HG02938 (cell line): ENCODE data around the gene KIAA1217.

Experiments
- ATAC-seq: cut with Tn5 transposase; IDR thresholded peaks from one replicate; pipeline ENCODE4 v1.9.1; 2021; ENCODE audit warnings: mild to moderate bottlenecking, moderate library complexity; ENCODE audit not compliant: unreplicated experiment

The KIAA1217 gene

GRCh38 chr10:24394461-24395190 lies 185.7 kb downstream of the KIAA1217 start:
- peak; percentile 70 for ATAC-seq

DNA sequence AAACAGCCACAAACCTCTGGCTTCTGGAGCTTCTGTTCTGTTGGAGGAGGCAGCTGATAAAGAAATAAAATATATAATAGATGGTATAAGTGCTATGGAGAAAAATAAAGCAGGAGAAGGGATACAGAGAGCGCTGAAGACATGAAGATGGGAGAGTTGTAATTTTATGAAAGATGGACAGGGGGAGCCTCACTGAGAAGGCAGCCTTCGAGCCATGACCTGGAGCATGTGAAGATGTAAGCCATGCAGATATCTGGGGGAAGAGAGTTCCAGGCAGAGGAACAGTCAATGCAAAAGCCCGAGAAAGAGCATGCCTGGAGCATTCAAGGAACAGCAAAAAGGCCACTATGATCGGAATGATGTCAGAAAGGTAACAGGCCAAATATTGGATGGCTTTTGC lies 187.5 kb downstream of the KIAA1217 start:
- no peak for ATAC-seq

DNA sequence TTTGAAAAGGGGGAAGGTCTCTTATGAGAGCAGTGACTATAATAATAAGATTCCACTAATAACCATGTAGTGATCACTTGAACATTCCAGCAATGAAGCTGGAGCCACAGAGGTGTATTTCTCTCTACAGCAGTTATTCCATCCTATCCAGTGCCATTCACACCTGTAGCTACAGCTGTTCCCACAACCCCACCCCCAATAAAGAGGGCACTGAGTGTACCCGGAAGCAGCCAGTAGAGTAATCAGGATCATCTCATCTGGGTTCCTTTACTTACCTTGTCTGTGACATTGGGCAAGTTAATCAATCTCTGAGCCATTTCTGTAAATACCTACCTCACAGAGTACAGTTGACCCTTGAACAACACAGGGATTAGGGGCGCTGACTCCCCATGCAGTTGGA lies 188.7 kb downstream of the KIAA1217 start:
- no peak for ATAC-seq

- no peak for ATAC-seq
These were observed 195.6 kb downstream of the KIAA1217 start for GRCh38 chr10:24404567-24404966.

GRCh38 chr10:24405635-24406034 lies 196.7 kb downstream of the KIAA1217 start:
- ATAC-seq: no peak

DNA sequence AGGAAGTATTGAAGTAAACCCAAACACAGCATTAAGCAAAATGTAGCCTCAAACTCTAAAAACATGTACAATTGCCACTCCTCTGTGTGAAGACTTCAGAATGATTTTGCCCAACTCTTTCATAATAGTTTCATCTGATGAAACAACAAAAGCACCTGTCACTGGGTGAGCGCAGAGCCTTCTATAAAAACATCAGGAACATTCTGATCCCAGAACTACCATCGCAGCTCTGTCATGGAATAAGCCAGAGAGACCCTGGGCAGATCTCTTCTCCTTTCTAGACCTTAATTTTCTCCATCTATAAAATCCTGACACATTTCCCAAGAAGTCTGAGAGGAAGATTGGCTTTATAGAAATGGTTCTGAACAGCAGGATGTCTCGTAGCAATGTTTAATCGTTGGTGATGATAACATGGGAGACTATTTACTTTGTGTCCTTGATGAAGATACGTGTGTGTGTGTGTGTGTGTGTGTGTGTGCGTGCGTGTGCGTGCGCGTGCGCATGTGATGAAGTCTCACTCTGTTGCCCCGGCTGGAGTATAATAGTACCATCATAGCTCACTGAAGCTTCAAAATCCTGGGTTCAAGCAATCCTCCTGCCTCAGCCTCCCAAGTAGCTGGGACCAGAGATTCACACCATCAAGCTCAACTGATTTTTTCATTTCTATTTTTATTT lies 198.0 kb downstream of the KIAA1217 start:
- no peak for ATAC-seq

GRCh38 chr10:24407928-24408327 lies 199.0 kb downstream of the KIAA1217 start:
- no peak for ATAC-seq

DNA sequence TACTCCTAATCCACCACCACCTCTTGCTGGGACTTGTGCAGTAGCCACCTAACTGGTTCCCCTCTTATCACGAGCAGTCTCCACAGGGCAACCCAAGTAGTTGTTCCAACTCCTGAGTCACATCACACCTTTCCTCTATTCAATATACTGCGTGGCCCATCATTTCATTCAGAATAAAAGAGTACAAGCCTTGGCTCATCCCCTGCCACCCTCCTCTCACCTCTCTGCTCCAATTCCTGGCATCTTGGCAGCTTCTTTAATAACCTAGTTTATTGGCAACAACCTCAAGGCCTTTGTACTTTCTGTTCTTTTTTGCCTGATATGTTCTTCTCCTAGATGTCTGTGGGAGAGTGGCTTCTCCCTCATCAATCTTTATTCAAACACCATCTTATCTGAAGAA lies 199.4 kb downstream of the KIAA1217 start:
- no peak for ATAC-seq

DNA sequence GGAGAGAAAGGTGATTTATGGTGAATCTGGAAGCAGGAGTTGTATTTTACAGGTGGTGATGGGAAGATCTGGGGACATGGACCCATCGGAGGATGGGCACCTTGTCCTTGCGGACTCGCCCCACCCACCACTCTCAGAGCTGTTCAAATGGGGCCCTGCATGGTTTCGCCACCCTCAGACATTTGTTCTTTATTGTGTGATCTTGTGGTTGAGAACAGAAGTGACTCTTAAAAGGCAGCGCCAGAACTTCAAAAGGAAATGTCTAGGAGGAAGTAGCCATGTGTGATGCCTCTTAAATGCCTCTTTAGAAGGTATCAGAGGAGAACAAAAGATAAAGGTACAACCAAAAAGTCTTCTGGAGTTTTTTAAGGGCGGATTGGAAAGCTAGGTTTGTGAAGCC lies 205.7 kb downstream of the KIAA1217 start:
- no peak for ATAC-seq

GRCh38 chr10:24415455-24416125 lies 206.7 kb downstream of the KIAA1217 start:
- ATAC-seq: no peak

GRCh38 chr10:24416248-24416647 lies 207.3 kb downstream of the KIAA1217 start:
- no peak for ATAC-seq

GRCh38 chr10:24417053-24417452 lies 208.1 kb downstream of the KIAA1217 start:
- ATAC-seq: no peak

DNA sequence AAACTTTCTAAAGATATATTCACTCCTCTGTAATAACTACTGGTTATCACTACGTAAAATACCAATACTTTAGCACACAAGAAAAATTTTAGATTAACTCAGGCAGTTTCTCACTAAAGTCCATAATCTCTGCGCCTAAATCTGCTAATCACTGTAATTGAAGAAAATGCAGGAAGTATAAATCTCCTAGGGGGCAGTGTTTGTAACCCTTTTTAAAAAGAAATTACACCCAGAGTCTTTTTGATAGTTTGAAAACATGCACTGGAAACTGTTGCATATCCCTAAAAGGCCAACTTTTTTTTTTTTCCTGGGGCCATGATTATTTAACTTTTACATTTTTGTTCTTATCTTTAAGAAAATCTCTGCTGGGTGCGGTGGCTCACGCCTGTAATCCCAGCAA lies 209.6 kb downstream of the KIAA1217 start:
- no peak for ATAC-seq

- no peak for ATAC-seq
These were observed 210.1 kb downstream of the KIAA1217 start for GRCh38 chr10:24419066-24419465.

GRCh38 chr10:24425151-24425550 lies 216.2 kb downstream of the KIAA1217 start:
- no peak for ATAC-seq

GRCh38 chr10:24427678-24428409 lies 218.9 kb downstream of the KIAA1217 start:
- no peak for ATAC-seq

- no peak for ATAC-seq
These were observed 219.5 kb downstream of the KIAA1217 start for GRCh38 chr10:24428410-24428782.

DNA sequence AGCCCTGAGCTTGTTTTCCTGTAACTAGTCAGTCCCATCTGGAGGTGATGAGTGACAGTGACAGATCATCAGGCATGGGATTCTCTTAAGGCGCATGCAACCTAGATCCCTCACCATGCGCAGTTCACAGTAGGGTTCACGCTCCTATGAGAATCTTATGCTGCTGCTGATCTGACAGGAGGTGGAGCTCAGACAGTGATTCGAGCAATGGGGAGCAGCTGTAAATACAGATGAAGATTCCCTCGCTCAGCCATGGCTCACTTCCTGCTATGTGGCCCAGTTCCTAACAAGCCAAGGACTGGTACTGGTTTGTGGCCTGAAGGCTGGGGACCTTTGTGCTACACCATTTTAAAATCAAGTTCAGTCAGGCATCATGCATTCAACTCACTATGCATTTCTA lies 221.7 kb downstream of the KIAA1217 start:
- ATAC-seq: no peak

DNA sequence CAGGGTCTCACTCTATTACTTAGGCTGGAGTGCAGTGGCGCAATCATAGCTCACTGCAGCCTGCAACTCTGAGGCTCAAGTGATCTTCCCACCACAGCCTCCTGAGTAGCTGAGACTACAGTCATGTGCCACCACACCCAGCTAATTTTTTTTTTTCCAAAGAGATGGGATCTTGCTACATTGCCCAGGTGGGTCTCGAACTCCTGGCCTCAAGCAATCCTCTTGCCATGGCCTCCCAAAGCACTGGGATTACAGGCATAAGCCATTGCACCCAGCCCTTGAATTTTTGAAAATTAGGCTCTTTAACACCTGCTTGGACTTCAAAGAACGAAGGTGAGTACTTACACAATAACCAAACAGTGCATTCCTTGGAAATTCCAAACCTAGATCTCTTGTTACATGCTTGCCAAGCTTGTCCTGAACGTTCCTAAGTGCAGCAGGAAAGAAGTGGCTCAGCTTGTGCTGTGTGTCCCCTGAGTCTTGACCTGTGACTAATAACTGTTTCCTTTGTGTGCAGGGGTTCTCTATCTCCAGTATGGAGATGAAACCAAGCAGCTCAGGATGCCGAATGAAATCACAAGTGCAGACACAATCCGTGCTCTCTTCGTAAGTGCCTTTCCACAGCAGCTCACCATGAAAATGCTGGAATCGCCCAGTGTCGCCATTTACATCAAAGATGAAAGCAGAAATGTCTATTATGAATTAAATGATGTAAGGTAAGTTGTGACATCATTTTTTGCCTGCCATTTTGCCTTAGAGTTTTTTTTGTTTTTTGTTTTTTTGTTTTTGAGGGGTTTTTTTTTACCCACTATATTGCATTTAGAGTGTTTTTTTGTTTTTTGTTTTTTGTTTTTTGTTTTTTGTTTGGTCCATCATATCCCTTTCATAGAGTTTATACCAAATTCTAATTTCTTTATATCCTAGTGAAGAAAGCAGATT lies 223.8 kb downstream of the KIAA1217 start:
- no peak for ATAC-seq

DNA sequence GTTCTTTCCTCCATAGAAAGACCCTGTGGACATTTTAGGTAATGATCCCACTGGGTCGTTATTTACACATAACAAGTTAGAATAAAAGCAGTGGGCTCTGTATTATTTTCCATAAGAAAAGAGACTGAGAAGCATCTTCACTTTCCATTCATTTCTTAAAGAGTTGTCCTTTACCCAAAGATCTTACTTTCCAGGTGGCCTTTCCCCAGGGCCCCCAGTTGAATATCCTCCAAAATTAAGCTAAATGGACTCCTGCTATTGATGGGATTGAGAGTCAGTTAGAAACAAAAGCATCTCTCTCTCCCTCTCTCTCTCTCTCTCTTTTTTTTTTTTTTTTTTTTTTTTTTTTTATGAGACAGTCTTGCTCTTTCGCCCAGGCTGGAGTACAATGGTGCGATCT lies 224.8 kb downstream of the KIAA1217 start:
- no peak for ATAC-seq
